ENCODE data around the gene TYSND1.
"Not testable (repeated sequence)": the region's sequence is repeated elsewhere in the genome, so short reads cannot be mapped to it uniquely, and the experiment has no call there.

Gene TYSND1

GRCh38 chr10:70132098-70133029, 14.1 kb downstream of the TYSND1 start, which contains the start of gene AIFM2:
TSS of gene AIFM2 (minus strand) at chr10:70132825. CDS start at chr10:70124084, 8,741 bp downstream.
- no peak for DNase-seq (ENCODE audit: low spot score)

DNA sequence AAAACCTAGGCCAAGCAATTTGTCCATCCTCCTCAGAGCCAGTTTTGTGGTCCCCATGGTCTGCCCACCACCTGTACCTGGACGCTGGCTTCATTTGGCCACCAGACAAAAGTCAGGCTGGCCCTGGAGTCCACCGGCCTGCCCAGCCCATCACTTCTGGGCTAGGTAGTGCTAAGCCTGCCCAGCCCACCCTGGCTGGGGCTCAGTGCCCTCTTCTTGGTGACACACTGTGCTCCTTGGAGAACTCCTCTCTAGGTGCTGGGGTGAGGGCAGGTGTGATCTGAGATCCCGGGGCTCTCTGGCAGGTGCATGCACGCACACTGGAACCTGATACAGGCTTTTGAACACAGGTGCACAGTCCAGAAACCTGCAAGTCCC, 15.0 kb downstream of the TYSND1 start:
- DNase-seq (ENCODE audit: low spot score), result no peak

- DNase-seq (ENCODE audit: low spot score), result no peak
Measured at GRCh38 chr10:70130878-70131559, 15.5 kb downstream of the TYSND1 start.

- DNase-seq (ENCODE audit: low spot score), result no peak
Measured at GRCh38 chr10:70126700-70127395, 19.7 kb downstream of the TYSND1 start.

- no peak for DNase-seq (ENCODE audit: low spot score)
Measured at GRCh38 chr10:70125918-70126552, 20.5 kb downstream of the TYSND1 start.

GRCh38 chr10:70124918-70125317, 21.6 kb downstream of the TYSND1 start:
- DNase-seq (ENCODE audit: low spot score), result no peak

GRCh38 chr10:70124415-70124814, 22.1 kb downstream of the TYSND1 start:
- DNase-seq (ENCODE audit: low spot score), result no peak

GRCh38 chr10:70123817-70124216, 22.7 kb downstream of the TYSND1 start:
- no peak for DNase-seq (ENCODE audit: low spot score)

- DNase-seq (ENCODE audit: low spot score), result not testable (repeated sequence)
Measured at GRCh38 chr10:70123166-70123565, 23.3 kb downstream of the TYSND1 start.

GRCh38 chr10:70122742-70123141, 23.8 kb downstream of the TYSND1 start:
- DNase-seq (ENCODE audit: low spot score), result no peak

- DNase-seq (ENCODE audit: low spot score), result no peak
Measured at GRCh38 chr10:70121281-70121949, 25.1 kb downstream of the TYSND1 start.

DNA sequence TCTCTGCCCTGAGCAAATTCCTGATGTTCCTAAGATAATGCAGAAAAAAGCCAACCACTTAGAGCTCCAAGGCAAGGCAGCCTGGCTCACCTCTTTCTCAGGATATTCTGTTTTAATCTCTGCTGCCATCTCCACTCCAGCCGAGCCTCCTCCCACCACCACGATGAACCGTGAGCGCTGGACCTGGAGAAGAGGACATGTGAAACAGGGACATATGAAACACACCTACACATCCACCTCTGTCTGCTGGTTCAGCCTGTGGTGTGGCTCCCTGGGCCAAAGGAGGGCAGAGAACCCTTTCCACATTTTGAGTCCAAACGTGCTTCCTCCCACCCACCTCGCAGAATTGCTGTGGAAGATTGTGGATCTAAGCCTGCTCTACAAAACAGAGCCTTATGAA, 26.1 kb downstream of the TYSND1 start:
- no peak for DNase-seq (ENCODE audit: low spot score)

DNA sequence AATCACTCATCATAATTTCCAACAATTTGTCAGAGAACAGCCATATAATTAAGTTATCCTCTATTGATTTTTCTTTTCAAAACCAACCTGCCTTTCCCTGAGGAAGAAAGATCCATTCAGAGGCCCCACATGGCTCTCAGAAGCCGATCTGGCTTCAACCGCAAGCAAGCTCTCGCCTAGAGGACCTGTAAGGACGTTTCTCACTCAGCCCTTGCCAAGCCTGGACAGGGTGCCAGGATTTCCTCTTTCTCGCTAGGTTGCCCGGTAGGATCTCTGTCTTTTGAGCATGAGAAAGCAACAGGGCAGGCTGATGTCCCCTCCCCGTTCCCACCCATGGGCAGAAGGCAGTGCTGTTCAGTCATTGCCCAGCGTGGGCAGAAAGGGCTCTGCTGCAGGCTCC, 26.9 kb downstream of the TYSND1 start:
- no peak for DNase-seq (ENCODE audit: low spot score)

- DNase-seq (ENCODE audit: low spot score), result no peak
Measured at GRCh38 chr10:70119197-70119596, 27.3 kb downstream of the TYSND1 start.

DNA sequence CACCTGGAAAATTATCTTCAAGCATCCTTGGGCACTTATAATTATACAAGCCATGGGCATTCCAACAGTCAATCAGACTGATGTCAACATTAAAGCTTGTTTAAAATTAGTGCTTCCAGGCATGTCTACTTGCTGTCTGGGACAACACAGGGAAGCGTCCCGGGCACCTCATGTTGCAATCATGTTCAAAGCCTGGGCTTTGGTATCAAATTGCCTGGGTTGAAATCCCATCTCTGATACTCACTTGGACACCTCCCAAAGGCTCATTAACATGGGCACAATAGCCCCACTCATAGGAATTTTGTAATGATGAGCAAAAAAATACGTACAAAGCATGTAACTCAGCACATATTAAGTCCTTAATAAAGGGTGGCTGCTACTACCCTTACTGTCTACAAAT, 28.3 kb downstream of the TYSND1 start:
- DNase-seq (ENCODE audit: low spot score), result no peak

GRCh38 chr10:70117646-70118045, 28.9 kb downstream of the TYSND1 start:
- no peak for DNase-seq (ENCODE audit: low spot score)

- no peak for DNase-seq (ENCODE audit: low spot score)
Measured at GRCh38 chr10:70115948-70116682, 30.4 kb downstream of the TYSND1 start.

DNA sequence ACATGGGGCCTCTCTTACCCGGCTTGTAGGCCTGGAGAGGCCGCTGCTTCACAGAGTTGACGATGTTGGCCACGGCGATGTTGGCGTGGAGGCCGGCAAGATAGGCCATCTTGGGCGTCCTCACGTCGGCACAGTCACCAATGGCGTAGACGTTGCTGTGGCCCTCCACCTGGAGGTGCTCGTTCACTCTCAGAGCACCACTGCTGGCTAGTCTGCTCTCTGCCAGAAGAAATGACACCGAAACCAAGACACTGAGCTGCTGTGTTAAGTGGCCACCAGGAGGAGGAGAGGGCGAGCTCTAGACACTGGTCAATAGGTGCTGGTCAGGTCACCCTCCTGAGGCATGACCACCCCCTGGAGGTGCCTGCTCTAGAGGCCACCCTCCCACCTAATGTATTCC, 31.6 kb downstream of the TYSND1 start:
- DNase-seq (ENCODE audit: low spot score), result no peak

DNA sequence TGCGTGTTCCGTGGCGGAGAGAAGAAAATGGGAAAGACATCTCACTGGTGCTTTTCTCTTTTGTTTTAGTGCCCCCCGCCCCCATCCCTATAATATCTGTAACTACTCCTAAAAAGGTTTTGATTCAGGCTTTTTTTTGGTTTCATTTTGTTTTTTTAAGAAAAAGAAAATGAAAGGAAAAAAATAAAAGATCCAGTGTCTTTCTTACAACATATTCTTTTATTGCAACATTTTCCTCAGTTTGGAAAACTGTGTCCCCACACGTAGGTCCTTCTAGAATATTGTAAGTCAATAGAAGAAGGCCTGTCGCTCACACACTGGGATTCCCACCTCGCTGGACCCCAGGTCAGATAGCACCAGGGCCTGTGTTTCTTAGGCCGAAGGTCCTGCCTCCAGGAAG, 34.4 kb downstream of the TYSND1 start:
- DNase-seq (ENCODE audit: low spot score), result no peak

DNA sequence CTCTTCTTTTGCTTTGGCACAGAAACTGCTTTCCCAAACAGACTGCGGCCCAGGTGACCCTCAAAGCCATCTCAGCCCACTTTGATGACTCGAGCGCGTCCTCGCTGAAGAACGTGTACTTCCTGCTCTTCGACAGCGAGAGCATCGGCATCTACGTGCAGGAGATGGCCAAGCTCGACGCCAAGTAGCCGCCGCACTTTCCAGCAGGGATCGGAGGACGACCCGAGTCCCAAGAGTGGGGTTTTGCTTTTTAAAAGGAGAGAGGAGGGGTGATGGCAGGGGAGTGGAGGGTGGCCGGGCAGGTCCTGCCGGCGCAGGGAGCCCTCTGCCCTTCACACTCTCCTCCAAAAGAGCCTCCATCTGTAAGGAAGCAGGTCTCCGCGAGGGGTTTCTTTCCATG, 35.0 kb downstream of the TYSND1 start:
- no peak for DNase-seq (ENCODE audit: low spot score)
